GM21367 (cell line): Measurements from ENCODE around the gene JAML.
A peak's percentile ranks its signal among the peaks of the same experiment; 100 is the strongest.

Experiments
- ATAC-seq: cut with Tn5 transposase; IDR thresholded peaks from one replicate; pipeline ENCODE4 v1.9.1; 2021; ENCODE audit not compliant: unreplicated experiment

JAML gene, protein sequence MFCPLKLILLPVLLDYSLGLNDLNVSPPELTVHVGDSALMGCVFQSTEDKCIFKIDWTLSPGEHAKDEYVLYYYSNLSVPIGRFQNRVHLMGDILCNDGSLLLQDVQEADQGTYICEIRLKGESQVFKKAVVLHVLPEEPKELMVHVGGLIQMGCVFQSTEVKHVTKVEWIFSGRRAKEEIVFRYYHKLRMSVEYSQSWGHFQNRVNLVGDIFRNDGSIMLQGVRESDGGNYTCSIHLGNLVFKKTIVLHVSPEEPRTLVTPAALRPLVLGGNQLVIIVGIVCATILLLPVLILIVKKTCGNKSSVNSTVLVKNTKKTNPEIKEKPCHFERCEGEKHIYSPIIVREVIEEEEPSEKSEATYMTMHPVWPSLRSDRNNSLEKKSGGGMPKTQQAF

DNA sequence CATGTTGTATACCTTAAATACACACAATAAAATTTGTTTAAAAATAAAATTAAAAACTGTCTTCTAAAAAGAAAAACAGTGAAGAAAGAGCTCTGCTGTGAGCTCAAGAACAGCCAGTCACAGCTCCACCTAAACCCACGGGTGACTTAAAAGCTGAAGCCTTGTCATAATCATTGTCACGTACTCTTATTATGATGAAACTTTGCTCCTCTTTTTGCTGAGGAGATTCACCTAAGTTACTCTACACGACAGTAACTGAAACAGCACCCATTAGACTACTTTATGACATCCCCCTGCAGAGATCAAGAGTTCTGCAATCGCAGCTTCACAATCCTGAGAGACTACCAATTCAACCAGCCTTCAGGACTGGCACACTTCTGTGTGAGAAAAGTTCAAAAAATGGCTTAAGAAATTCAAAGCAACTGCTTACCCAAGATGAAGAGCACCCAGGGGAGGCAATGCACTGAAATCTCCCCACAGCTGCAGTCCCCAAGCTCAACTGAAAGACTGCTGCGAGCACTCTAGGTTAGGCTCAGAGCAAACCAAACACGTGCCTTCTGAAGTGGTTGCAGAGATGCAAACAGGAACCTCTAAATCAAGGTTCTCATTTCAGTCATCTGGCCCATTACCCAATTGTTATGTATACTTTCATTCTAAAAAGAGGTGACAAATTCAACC lies at the start of gene JAML:
JAML (minus strand) TSS at position 501 of the 678 bp plus-strand sequence. CDS start 10,145 bp downstream, outside the sequence.
- no peak for ATAC-seq

GRCh38 chr11:118274186-118274585 lies 49.4 kb upstream of the JAML start:
- no peak for ATAC-seq

DNA sequence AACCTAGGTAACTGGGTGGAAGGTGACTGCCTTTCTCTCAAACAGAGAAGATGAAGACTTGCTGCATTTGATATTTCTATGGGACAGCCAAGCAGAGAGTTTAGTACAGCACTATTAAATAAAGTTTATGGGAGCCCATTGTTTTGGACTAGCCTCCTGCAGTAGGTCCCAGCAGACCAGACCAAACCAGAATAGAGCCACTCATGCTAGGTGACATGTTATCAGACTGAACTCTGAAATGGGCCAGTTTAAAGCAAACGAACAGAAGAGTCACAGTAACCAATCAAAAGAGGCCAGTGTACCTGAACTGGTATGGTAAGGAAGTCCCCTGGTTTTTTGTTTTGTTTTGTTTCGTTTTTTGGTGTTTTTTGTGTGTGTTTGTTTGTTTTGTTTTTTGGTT lies 47.2 kb upstream of the JAML start:
- ATAC-seq = no peak

- no peak for ATAC-seq
Measured at GRCh38 chr11:118267486-118267885, 42.7 kb upstream of the JAML start.

GRCh38 chr11:118265954-118266353 lies 41.1 kb upstream of the JAML start:
- ATAC-seq = no peak

- no peak for ATAC-seq
Measured at GRCh38 chr11:118264569-118265465, 40.0 kb upstream of the JAML start.

GRCh38 chr11:118263695-118264568 lies 39.1 kb upstream of the JAML start, which contains the start of gene MPZL2:
Gene MPZL2 (minus strand): TSS chr11:118264297. CDS start chr11:118264153, 144 bp downstream.
- ATAC-seq = no peak

DNA sequence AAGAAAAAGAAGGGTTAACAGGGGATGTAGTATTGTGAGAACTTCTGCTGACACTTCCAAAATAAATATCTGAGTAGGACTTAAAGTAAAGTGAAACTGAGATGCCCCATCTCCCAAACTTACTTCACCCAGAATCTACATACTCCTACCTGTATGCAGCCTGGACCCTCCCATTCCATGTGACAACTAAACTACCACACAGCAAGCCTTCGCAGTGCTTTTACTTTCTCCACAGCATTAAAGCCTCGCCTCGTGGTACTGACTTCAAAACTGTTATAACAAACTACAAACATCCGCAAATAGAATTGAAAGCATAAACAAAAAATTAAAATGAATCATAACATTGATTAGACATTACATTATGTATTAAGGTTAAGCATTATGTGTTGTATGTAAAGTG lies 38.3 kb upstream of the JAML start:
- ATAC-seq = no peak

DNA sequence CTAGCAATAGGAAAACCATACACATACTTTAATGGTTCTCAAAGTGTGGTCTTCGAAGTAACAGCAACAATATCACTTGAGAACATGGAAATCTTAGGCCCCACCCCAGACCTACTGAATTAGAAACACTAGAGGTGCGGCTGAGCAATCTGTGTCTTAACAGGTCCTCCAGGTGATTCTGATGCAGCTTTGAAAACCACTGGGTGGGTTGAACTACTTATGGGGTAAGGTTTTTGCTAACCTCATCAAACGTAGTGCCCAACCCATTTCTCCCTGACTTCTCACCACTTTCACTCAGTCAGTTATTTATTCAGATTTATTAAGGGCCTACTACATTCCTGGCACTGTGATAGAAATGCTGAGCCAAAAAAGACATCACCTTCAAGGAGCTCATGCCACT lies 35.5 kb upstream of the JAML start:
- no peak for ATAC-seq

GRCh38 chr11:118259138-118259537 lies 34.3 kb upstream of the JAML start:
- ATAC-seq = no peak

DNA sequence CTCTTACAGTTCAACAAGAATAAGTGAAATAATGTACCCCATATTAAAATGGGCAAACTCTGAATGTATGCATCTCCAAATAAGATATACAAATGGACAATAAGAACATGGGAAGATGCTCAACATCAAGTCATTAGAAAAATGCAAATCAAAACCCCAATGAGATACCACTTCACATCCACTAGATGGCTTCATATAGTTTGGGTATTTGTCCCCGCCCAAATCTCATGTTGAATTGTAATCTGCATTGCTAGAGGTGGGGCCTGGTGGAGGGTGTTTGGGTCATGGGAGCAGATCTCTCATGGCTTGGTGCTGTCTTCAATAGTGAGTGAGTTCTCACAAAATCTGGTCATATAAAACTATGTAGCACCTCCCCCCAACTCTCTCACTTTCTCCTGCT lies 33.6 kb upstream of the JAML start:
- ATAC-seq = no peak

- no peak for ATAC-seq
Measured at GRCh38 chr11:118252688-118253087, 27.9 kb upstream of the JAML start.

DNA sequence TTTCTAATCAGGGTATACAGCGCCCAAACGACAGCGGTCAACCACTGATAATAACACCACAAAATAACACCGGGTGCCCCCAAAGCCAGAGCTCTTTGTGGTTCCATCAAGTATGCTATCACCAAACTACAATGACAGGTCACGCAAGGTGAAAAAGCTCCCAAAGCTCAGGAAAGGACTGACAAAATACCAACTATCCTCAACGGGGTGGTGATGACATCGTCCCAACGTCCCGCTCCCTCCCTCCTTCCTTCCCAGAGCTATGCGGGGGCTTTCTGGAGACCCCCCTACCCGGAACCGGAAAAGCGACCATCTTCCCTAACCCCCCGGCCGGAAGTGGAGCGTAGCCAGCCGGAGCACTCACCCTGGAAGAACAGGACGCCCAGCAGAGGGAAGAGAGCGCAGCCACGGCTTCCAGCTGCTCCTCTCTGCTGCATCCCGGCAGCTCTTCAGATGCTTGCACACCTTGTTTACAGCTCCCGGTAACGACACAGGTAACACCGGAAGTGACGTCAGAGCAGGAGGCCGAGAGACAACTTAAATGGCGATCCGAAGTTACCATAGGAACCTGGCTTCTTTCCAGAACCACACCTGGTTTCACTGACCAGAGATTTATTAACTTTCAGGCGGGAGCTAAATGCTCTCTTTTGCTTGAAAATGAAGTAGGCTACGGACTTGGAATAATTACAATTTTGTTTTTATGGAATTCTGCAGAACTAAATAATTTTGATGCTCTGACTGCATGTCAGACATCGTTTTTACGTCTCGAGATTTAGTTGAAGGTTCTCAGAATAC lies 27.2 kb upstream of the JAML start, which contains the start of gene MPZL3:
MPZL3 (minus strand) TSS at position 508 of the 795 bp plus-strand sequence; CDS start at position 437, 71 bp downstream.
- ATAC-seq = peak; percentile 62

DNA sequence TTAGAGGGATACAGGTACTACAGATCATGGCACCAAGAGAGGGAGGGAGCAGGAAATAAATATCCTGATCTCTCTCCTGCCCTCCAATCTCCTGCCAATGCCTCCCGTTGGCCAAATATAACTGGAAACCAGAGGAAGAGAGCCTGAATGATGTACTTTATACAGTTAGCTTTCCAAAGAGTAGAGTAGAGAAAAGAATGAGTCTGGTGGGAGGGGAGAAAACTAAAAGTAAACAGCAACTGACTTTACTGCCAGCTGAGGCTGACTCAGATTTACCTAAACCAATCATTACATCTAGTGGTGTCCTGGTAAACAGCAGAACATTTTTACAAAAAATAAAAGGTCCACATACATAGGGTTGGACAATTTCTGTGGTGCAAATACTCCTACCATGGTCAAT lies 22.2 kb upstream of the JAML start:
- ATAC-seq = no peak

- ATAC-seq = no peak
Measured at GRCh38 chr11:118245936-118246562, 21.2 kb upstream of the JAML start.

DNA sequence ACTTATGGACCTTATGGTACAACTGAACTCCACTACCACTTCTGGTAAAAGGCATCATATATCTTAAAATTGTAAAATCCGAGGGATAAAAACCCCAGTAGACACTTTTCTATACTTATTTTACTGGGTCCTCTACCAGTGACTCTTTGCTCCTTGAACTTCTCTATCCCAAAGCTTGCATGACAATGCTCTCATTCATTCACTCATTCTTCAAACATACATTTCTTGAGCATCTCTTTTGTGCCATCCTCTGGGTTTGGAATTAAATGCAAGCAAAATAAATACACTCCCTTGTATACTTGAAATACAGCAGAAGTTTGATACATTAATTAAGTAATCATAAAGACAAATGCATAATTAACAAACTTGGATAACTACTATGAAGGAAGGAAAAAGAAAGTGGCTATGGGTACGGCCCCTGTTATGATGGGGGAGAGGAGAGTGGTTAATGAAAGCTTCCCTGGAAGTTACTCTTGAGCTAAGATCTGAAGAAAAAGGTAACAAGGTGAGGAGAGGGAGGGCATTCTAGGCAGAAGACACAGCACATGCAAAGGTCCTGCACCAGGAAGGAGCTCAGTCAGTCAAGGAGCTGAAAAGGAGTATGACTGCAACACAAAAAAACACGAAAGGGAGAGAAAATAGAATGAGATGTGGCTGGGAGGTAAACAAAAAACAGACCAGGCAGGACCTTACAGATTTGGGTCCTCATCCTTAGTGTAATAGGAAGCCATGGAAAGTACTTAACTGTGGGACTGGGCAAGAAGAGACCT lies 19.4 kb upstream of the JAML start:
- no peak for ATAC-seq

- ATAC-seq = no peak
Measured at GRCh38 chr11:118243161-118243560, 18.4 kb upstream of the JAML start.

DNA sequence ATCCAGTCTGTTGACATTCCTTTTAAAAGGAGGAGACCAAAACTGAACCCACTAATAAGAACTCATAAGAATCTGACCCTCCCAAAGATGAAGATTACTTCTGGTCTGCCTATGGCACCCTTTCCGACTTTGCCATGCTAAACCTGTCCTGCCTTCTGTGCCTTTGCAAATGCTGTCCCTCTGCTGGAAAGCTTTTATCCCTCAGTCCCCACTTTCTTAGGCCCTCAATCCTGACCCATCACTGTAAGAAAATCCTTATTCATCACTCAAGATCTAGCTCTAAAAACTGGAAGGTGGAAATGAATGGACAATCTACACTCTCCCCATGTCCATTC lies 16.9 kb upstream of the JAML start:
- peak; percentile 13 for ATAC-seq
